Duodenal mucosa (tissue), 2 donors: Measurements from ENCODE around the gene NLRP6.
A peak's percentile ranks its signal among the peaks of the same experiment; 100 is the strongest.
"Not testable (repeated sequence)": the region's sequence is repeated elsewhere in the genome, so short reads cannot be mapped to it uniquely, and the experiment has no call there.

Source experiments
- H3K27ac ChIP-seq: one replicate; pipeline ENCODE4 v1.7.0; 2013; ENCODE audit warnings: low read depth, low read length
- H3K27me3 ChIP-seq, 2 donors: one replicate each; pipeline ENCODE4 v1.7.0; 2013; ENCODE audit warnings: low read length in 2 of 2, control low read depth in 1 of 2; ENCODE audit not compliant: insufficient read depth in 2 of 2, control insufficient read depth in 1 of 2
- H3K36me3 ChIP-seq, 2 donors: one replicate each; pipeline ENCODE4 v1.7.0; 2013; ENCODE audit warnings: low read length in 2 of 2, control low read depth in 1 of 2; ENCODE audit not compliant: insufficient read depth in 2 of 2, control insufficient read depth in 1 of 2
- H3K4me1 ChIP-seq, 2 donors: one replicate each; pipeline ENCODE4 v1.7.0; 2013; ENCODE audit warnings: low read length in 2 of 2, control low read depth in 1 of 2; ENCODE audit not compliant: insufficient read depth in 2 of 2, control insufficient read depth in 1 of 2
- H3K4me3 ChIP-seq, 2 donors: one replicate each; pipeline ENCODE4 v1.7.0; 2013; ENCODE audit warnings: low read length in 2 of 2, low read depth in 1 of 2
- H3K9ac ChIP-seq, 2 donors: one replicate each; pipeline ENCODE4 v1.7.0; 2013; ENCODE audit warnings: low read length in 2 of 2, low read depth in 1 of 2
- H3K9me3 ChIP-seq, 2 donors: one replicate each; pipeline ENCODE4 v1.7.0; 2013; ENCODE audit warnings: low read length in 2 of 2, control low read depth in 1 of 2; ENCODE audit not compliant: control insufficient read depth in 1 of 2

Gene NLRP6

DNA sequence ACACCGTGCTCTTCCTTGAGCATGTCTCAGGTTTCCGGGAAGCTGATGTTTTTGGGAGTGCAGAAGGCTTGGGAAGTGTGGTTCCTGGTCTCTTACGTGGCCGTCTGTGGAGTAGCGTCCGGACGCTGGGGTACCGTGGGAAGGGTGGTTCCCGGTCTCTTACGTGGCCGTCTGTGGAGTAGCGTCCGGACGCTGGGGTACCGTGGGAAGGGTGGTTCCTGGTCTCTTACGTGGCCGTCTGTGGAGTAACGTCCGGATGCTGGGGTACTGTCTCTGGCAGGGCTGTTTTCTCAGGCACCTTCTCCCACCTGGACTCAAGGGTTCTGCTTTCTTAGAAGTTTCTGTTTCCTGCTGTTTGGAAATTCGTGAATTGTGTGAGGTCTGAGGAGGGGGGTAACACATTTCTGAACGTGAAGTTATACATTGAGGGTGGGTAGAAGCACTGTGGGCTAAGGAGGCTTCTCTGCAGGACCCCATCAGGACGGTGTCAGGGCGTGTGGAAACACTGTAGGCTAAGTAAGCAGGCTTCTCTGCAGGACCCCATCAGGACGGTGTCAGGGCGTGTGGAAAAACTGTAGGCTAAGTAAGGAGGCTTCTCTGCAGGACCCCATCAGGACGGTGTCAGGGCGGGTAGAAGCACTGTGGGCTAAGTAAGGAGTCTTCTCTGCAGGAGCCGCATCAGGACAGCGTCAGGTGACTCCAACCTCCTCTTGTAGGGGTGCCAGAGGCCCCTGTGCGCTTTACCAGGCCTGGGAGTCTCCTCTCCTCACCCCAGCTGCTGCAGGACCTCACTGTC lies 47.8 kb downstream of the NLRP6 start:
- Histone ChIP-seq H3K4me3 (no peak overlapping the region), H3K4me1 (peaks cover 18 to 21% of the 10 kb centered on the region in 2 donors), H3K36me3 (no peaks in the 10 kb centered on the region), H3K9ac (peak overlapping the region in 1 of 2 donors; percentile 38), H3K27ac (peak overlapping the region; percentile 75), H3K27me3 (no peaks in the 10 kb centered on the region), H3K9me3 (no peaks in the 10 kb centered on the region)

- H3K4me1 ChIP-seq, result peaks cover 21 to 23% of the 10 kb centered on the region in 2 donors
- H3K27ac ChIP-seq, result peak overlapping the region; percentile 75
- no peaks in the 10 kb centered on the region for H3K27me3 ChIP-seq
- H3K4me3 ChIP-seq, result no peak overlapping the region
- H3K9ac ChIP-seq, result peak overlapping the region in 1 of 2 donors; percentile 38
- no peaks in the 10 kb centered on the region for H3K9me3 ChIP-seq
- H3K36me3 ChIP-seq, result no peaks in the 10 kb centered on the region
Observed at GRCh38 chr11:326592-326841, 48.3 kb downstream of the NLRP6 start.

GRCh38 chr11:326842-327580 lies 48.8 kb downstream of the NLRP6 start:
- Histone ChIP-seq H3K9me3 (no peaks in the 10 kb centered on the region), H3K9ac (peak overlapping the region in 1 of 2 donors; percentile 38), H3K27ac (peak overlapping the region; percentile 75), H3K4me1 (peaks cover 21 to 23% of the 10 kb centered on the region in 2 donors), H3K27me3 (no peaks in the 10 kb centered on the region), H3K36me3 (no peaks in the 10 kb centered on the region), H3K4me3 (no peak overlapping the region)

DNA sequence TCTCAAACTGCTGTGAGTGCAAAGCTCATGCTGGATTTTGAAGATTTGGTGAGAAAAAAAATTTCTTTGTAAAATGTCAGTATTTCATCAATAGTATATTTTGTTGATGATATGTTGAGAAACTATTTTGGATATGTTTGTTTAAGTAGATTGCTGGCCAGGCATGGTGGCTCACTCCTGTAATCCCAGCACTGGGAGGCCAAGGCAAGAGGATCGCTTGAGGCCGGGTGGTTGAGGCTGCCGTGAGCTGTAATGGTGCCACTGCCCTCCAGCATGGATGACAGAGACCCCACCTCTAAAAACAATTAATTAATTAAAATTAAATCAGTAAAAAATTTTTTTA lies 49.3 kb downstream of the NLRP6 start:
- Histone ChIP-seq H3K27ac (peak overlapping the region; percentile 73), H3K4me1 (peaks cover 21 to 23% of the 10 kb centered on the region in 2 donors), H3K9me3 (no peaks in the 10 kb centered on the region), H3K36me3 (no peaks in the 10 kb centered on the region), H3K4me3 (no peak overlapping the region), H3K9ac (peak overlapping the region in 1 of 2 donors; percentile 38), H3K27me3 (no peaks in the 10 kb centered on the region)

GRCh38 chr11:328012-328411 lies 49.8 kb downstream of the NLRP6 start:
- Histone ChIP-seq H3K9ac (no peak overlapping the region), H3K27ac (no peak overlapping the region), H3K27me3 (no peaks in the 10 kb centered on the region), H3K36me3 (no peaks in the 10 kb centered on the region), H3K4me3 (no peak overlapping the region), H3K4me1 (peaks cover 21 to 23% of the 10 kb centered on the region in 2 donors), H3K9me3 (no peaks in the 10 kb centered on the region)

DNA sequence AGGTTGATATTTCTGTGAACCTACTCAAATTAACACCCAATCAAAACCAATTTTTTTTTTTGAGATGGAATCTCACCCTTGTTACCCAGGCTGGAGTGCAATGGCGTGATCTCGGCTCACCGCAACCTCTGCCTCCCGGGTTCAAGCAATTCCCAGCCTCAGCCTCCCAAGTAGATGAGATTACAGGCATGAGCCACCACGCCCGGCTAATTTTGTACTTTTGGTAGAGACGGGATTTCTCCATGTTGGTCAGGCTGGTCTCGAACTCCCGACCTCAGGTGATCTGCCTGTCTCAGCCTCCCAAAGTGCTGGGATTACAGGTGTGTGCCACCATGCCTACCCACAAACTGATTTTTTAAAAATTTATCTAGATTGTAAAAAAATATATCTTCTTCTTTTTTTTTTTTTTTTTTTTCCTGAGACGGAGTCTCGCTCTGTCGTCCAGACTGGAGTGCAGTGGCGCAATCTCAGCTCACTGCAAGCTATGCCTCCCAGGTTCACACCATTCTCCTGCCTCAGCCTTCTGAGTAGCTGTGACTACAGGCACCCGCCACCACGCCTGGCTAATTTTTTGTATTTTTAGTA lies 50.4 kb downstream of the NLRP6 start:
- peaks cover 21 to 23% of the 10 kb centered on the region in 2 donors for H3K4me1 ChIP-seq
- not testable (repeated sequence) for H3K27me3 ChIP-seq, H3K27ac ChIP-seq, H3K36me3 ChIP-seq, H3K9me3 ChIP-seq, H3K9ac ChIP-seq, H3K4me3 ChIP-seq

DNA sequence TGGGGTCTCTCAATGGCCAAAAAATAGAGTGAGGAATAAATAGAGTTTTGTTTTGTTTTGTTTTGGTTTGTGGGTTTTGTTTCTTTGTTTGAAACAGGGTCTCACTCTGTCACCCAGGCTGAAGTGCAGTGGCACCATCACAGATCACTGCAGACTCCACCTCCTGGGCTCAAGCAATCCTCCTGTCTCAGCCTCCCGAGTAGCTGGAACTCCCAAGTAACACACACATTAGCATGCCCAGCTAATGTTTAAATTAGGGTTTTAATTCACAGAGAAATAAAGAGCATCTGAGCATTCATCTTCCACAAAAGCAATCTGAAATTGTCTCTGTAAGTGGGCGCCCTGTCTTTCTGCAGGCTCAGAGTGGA lies 51.7 kb downstream of the NLRP6 start:
- Histone ChIP-seq H3K9me3 (no peaks in the 10 kb centered on the region), H3K36me3 (no peaks in the 10 kb centered on the region), H3K27ac (no peak overlapping the region), H3K9ac (no peak overlapping the region), H3K4me3 (no peak overlapping the region), H3K4me1 (peaks cover 15 to 23% of the 10 kb centered on the region in 2 donors), H3K27me3 (no peaks in the 10 kb centered on the region)

DNA sequence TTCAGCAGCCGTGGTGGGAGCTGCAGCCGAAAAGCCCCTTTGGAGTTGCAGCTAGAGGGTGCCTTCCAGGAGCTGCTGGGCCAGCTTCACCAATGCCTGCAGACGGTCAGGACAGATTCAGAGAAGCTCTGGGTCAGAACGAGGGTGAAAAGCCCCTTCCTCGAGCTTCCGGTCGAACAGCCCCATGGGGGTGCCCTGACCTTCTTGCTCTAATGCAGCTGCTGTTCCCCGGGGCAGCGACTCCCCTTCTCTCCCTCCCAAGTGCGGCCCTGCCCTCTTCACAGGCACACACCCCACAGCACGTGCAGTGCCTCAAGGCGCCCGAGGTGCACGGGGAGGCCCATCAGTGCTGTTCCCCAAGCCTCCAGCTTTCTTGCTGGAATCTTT lies 52.1 kb downstream of the NLRP6 start:
- Histone ChIP-seq H3K4me3 (no peak overlapping the region), H3K9me3 (no peaks in the 10 kb centered on the region), H3K27ac (no peak overlapping the region), H3K4me1 (peaks cover 14 to 23% of the 10 kb centered on the region in 2 donors), H3K36me3 (no peaks in the 10 kb centered on the region), H3K27me3 (no peaks in the 10 kb centered on the region), H3K9ac (no peak overlapping the region)

DNA sequence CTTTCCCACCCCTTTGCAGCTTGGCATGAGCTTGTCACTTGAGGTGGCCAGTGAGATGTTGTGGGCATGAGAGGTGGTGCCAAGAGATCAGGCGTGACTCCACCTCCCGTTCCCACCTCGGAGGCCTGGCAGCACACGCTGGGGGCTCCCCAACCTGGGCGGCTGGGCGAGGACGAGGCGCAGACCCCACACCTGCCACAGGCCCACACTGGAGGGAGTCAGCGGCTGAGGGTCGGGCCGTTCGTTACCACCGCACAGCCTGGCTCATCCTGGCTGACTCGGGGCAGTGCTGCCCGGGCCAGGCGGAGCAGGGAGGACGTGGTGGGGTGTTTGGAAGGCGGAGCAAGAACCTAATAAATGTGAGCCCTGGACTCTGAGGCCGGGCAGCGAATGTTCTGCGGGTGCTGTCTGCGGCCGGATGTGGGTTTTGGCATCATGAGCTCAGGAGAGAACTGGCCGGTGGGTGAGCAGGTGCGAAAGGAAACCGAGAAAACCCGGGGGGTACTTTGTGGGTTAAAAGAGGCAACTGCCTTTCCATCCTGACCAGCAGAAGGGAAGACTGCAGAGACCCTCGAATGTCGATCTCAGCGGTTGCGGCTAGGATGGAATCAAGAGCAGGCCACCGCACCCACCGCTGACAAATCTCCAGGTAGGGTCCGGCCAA lies 52.6 kb downstream of the NLRP6 start:
- H3K4me1 ChIP-seq, result peaks cover 18 to 25% of the 10 kb centered on the region in 2 donors
- no peaks in the 10 kb centered on the region for H3K9me3 ChIP-seq
- H3K27me3 ChIP-seq, result no peaks in the 10 kb centered on the region
- H3K4me3 ChIP-seq, result no peak overlapping the region
- H3K9ac ChIP-seq, result no peak overlapping the region
- H3K27ac ChIP-seq, result no peak overlapping the region
- H3K36me3 ChIP-seq, result no peaks in the 10 kb centered on the region
